Neural cell (in vitro differentiated cells): ENCODE measurements around the gene P3H2.

ENCODE experiments used
- CTCF ChIP-seq: fragments of 450-650 bp; IDR thresholded peaks from 2 replicates; pipeline ENCODE4 v1.5.1; 2014; ENCODE audit warnings: antibody characterized with exemption, mild to moderate bottlenecking, moderate library complexity; ENCODE audit not compliant: poor library complexity, severe bottlenecking
- EP300 ChIP-seq: fragments of 450-650 bp; conservative IDR thresholded peaks from 2 replicates; pipeline ENCODE4 v1.6.1; 2014; ENCODE audit warnings: antibody characterized with exemption, mild to moderate bottlenecking, moderate library complexity; ENCODE audit not compliant: poor library complexity, severe bottlenecking
- EZH2 ChIP-seq: fragments of 200-600, 300-800 bp; shearing (Covaris generic), sonication (generic); IDR thresholded peaks from 2 replicates; pipeline ENCODE4 v1.6.1; 2014; ENCODE audit warnings: antibody characterized with exemption, low read length, borderline replicate concordance, mild to moderate bottlenecking; ENCODE audit not compliant: insufficient read depth, poor library complexity, severe bottlenecking
- POLR2AphosphoS5 ChIP-seq: IDR thresholded peaks from 2 replicates; pipeline ENCODE4 v1.6.1; 2012
- RAD21 ChIP-seq: fragments of 450-650 bp; conservative IDR thresholded peaks from 2 replicates; pipeline ENCODE4 v1.6.1; 2014; ENCODE audit warnings: antibody characterized with exemption, mild to moderate bottlenecking, moderate library complexity
- REST ChIP-seq: IDR thresholded peaks from 2 replicates; pipeline ENCODE4 v1.6.1; 2012; ENCODE audit warnings: borderline replicate concordance
- SMC3 ChIP-seq: fragments of 450-650 bp; conservative IDR thresholded peaks from 2 replicates; pipeline ENCODE4 v1.6.1; 2014; ENCODE audit warnings: antibody characterized with exemption, mild to moderate bottlenecking, moderate library complexity; ENCODE audit not compliant: poor library complexity
- TAF1 ChIP-seq: IDR thresholded peaks from 2 replicates; pipeline ENCODE4 v1.6.1; 2012; ENCODE audit warnings: low read depth

- TF ChIP-seq EZH2 = no peak
- TF ChIP-seq CTCF = peak; percentile 96
- no peak for TF ChIP-seq REST
- no peak for TF ChIP-seq POLR2AphosphoS5
- no peak for TF ChIP-seq EP300
- TF ChIP-seq TAF1 = no peak
- TF ChIP-seq RAD21 = peak; percentile 93
- peak; percentile 91 for TF ChIP-seq SMC3
Measured at GRCh38 chr3:189961522-189962161, 159.1 kb downstream of the P3H2 start.
